ENCODE results near the gene TIAM1.

The TIAM1 gene

DNA sequence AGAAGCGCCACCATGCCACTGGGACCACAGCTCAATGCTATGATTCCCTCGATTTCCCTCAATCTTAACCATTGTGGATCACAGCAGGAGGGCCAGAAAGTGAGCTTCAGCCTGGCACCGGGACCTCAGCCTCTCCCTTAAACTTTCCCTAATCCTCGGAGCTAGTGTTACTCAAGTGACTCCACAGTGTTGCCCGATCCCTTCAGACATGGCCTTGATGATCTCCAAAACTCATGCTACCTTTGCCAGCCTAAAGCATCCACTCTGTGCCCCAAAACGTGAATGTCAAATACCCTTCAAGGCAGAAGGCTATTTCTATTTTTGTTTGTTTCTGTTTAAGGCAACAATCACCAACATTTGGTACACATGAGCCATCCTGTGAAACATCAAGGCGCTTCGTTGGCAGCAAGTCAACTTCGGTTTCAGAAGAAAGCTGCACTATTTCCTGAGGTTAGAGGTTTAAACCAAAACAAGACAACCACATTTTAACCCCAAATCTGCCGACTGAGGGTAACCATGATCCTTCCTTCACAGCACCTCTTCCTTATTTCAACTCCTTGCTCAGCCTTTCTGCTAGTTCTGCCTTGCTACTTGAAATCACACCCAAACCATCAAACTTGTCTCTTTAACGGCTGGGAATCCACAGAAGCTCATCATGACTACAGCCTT is 211.4 kb downstream of the TIAM1 start:
- peak; percentile 1 for DNase-seq (ENCODE audit: low read depth)

- no peak for DNase-seq (ENCODE audit: low read depth)
Measured at GRCh38 chr21:31130821-31131220, 213.2 kb downstream of the TIAM1 start.

- DNase-seq (ENCODE audit: low read depth): no peak
Measured at GRCh38 chr21:31128234-31128633, 215.8 kb downstream of the TIAM1 start.

DNA sequence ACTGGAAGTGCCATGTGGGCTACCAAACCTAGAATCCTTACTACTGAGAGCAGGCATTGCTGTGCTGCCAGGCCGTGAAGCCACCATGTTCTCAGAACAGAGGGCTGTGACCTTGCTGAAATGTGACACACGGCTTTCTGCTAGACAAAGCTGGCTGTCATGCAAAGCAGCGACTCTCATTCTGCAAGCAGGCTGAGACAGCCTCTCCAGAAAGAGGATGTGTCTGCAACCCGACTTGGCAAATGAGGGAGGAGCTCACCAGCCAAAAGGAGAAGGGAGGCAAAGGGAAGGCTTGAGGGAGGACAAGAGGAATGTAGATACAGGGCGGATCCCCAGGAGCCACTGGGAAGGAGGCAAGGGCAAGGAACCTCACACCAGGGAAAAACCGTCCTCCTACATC is 220.1 kb downstream of the TIAM1 start:
- no peak for DNase-seq (ENCODE audit: low read depth)

- no peak for DNase-seq (ENCODE audit: low read depth)
Measured at GRCh38 chr21:31119199-31119598, 224.9 kb downstream of the TIAM1 start.

- DNase-seq (ENCODE audit: low read depth): peak; percentile 8
Measured at GRCh38 chr21:31117128-31117916, 226.7 kb downstream of the TIAM1 start.

- no peak for DNase-seq (ENCODE audit: low read depth)
Measured at GRCh38 chr21:31115249-31115648, 228.8 kb downstream of the TIAM1 start.

DNA sequence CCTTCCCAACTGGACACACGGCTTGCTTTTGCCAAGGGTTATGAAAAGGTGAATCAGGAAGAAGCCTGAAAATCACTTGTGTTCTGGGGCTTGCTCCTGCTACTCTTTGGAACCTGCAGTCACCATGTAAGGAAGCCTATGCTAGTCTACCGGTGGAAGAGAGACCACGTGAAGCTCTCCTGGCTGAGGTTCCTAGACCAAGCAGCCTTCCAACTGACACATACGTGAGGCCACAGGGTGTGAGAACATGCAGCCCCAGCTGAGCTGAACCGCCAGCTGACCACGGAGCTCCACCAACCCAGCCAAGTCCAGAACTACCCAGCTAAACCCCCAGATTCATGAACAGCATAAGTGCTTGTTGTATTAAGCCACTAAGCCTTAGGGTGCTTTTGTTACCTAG is 233.0 kb downstream of the TIAM1 start:
- no peak for DNase-seq (ENCODE audit: low read depth)

GRCh38 chr21:31110430-31110829 is 233.6 kb downstream of the TIAM1 start:
- no peak for DNase-seq (ENCODE audit: low read depth)

GRCh38 chr21:31107871-31108270 is 236.2 kb downstream of the TIAM1 start:
- DNase-seq (ENCODE audit: low read depth): no peak

DNA sequence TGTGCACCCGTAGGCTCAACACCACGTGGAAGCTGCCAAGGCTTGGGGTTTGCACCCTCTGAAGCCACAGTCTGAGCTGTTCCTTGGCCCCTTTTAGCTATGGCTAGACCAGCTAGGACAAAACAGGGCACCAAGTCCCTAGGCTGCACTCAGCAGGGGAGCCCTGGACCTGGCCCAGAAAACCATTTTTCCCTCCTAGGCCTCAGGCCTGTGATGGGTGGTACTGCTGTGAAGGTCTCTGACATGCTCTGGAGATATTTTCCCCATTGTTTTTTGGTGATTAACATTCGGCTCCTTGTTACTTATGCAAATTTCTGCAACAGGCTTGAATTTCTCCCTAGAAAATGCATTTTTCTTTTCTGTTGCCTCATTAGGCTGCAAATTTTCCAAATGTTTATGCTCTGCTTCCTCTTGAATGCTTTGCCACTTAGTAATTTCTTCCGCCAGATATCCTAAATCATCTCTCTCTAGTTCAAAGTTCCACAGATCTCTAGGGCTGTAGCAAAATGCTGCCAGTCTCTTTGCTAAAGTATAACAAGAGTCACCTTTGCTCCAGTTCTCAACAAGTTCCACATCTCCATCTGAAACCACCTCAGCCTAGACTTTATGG is 236.8 kb downstream of the TIAM1 start:
- DNase-seq (ENCODE audit: low read depth): no peak

- DNase-seq (ENCODE audit: low read depth): no peak
Measured at GRCh38 chr21:31103571-31104265, 240.3 kb downstream of the TIAM1 start.

- no peak for DNase-seq (ENCODE audit: low read depth)
Measured at GRCh38 chr21:31103163-31103562, 240.9 kb downstream of the TIAM1 start.

DNA sequence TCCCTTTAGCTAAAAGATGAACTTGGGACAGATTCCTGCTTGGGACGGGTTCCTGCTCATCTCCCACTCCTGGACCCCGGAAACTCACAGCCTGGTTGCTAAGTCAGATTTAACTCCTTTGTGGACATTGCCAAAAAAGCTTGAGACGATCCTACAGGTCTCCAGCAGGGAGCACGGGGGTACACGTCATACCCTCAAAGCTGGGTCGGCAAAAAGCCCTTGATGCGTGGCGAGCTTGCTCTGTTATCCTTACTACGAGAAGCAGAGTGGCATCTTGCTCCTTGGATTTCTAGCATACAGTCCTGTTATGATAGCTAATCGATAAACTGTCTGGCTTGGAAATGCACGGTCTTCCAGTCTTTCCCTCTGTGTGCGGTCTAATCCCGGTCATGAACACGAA is 244.9 kb downstream of the TIAM1 start:
- DNase-seq (ENCODE audit: low read depth): no peak

DNA sequence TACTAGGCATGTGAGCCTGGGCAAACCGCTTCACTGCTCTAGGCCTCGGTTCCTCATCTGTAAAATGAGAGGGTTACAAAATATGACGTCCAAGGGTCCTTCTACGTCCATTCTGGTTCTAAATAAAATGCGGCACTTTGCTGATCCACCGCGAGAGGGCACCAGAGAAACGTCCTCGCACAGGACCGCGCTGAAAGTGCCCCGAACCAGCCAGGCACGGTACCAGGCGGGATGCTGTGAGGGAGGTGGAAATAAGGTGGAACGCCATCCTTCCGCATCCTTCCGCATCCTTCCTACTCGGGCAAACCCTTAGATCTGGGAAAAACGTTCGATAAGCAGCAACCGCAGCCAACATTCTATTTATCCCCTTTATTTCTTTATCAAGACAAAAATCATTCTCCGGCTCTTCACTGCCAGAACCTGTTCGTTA is 245.5 kb downstream of the TIAM1 start:
- peak; percentile 14 for DNase-seq (ENCODE audit: low read depth)

- DNase-seq (ENCODE audit: low read depth): no peak
Measured at GRCh38 chr21:31092832-31093625, 251.0 kb downstream of the TIAM1 start.

DNA sequence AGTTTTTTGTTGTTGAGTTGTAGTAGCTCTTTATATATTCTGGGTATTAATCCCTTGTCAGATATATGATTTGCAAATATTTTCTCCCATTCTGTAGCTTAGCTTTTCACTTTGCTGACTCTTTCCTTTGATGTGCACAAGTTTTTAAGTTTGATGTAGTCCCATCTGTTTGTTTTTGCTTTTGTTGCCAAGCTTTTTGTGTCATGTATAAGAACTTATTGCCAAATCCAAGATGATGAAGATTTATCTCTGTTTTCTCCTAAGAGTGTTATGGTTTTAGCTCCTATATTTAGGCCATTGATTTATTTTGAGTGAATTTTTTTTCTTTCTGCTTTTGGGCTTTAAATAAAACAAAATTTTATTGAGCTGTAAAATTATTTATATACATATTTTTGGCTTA is 253.7 kb downstream of the TIAM1 start:
- DNase-seq (ENCODE audit: low read depth): no peak

- no peak for DNase-seq (ENCODE audit: low read depth)
Measured at GRCh38 chr21:31088474-31088751, 255.6 kb downstream of the TIAM1 start.

- no peak for DNase-seq (ENCODE audit: low read depth)
Measured at GRCh38 chr21:31087639-31088473, 256.2 kb downstream of the TIAM1 start.

GRCh38 chr21:31084689-31085088 is 259.4 kb downstream of the TIAM1 start:
- DNase-seq (ENCODE audit: low read depth): no peak

DNA sequence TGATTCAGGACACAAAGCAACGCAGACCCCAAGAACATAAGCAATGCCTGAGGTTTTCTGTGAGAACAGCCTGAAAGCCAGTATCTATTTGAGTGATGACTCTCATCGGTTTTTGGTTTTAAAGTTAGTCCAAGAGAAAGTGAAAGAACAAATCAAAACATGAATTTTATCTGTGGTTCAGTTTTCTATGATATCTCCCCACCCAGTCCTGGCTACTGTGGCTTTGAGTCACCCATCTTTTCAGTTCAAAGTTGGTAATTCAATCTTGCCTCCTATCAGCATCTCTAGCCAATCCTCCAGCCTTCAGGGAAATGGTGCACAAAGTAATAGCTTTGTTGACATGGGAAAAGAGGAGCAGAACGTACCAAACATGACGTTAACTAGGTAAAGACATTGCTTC is 265.3 kb downstream of the TIAM1 start:
- DNase-seq (ENCODE audit: low read depth): no peak

Data from GM04504 (cell line).